Ovary (tissue), 3 donors: ENCODE data around the gene PASK.

Experiments used
- EP300 ChIP-seq: sonication (generic); formaldehyde crosslinking; IDR thresholded peaks from one replicate; pipeline ENCODE4 v1.6.1; 2017; ENCODE audit warnings: antibody characterized with exemption
- POLR2A ChIP-seq: fragments of 450-650 bp; IDR thresholded peaks from one replicate; pipeline ENCODE4 v1.6.1; 2017; ENCODE audit warnings: antibody characterized with exemption, mild to moderate bottlenecking, moderate library complexity
- TF ChIP-seq, protein P1 (sequence below), 3 donors: fragments of 450-650 bp in 2 of 3; fragments of 200-600 bp in 1 of 3; IDR thresholded peaks; one replicate each; pipeline versions ENCODE4 v1.5.1 to v1.8.0; 2016 to 2022; ENCODE audit warnings: antibody characterized with exemption in 3 of 3, mild to moderate bottlenecking in 1 of 3
- donor health status: DM: no; HTN: no; CAD: no.

DNA sequence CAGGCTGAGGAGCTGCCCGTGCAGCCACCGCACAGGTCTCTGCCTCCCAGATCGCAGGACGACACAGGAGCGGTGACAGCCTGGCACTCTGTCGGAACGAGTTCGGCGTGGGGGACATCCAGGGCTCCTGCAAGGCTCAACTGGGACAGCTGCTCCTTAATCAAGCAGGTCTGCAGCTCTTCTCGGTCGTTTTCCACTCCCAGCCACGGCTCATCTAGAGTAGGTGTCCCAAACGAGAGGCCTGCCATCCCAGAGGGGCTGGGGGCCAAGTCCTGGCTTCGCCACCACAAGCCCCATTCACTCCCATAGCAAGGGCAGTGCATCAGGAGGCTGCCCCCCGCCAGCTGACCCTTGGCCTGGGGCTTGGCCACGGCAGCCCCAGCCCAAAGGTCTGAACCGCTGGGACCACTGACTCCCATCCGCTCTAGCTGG is 22.5 kb downstream of the PASK start:
- TF ChIP-seq, protein P1, sequence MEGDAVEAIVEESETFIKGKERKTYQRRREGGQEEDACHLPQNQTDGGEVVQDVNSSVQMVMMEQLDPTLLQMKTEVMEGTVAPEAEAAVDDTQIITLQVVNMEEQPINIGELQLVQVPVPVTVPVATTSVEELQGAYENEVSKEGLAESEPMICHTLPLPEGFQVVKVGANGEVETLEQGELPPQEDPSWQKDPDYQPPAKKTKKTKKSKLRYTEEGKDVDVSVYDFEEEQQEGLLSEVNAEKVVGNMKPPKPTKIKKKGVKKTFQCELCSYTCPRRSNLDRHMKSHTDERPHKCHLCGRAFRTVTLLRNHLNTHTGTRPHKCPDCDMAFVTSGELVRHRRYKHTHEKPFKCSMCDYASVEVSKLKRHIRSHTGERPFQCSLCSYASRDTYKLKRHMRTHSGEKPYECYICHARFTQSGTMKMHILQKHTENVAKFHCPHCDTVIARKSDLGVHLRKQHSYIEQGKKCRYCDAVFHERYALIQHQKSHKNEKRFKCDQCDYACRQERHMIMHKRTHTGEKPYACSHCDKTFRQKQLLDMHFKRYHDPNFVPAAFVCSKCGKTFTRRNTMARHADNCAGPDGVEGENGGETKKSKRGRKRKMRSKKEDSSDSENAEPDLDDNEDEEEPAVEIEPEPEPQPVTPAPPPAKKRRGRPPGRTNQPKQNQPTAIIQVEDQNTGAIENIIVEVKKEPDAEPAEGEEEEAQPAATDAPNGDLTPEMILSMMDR (IDR thresholded peaks at IDR 0.05): no peak
- no peak for TF ChIP-seq POLR2A
- TF ChIP-seq EP300: no peak
